Spleen (tissue), 7 donors: Measurements from ENCODE around the gene HORMAD2.

ENCODE experiments used
- POLR2A ChIP-seq, 3 donors: fragments of 450-650 bp; IDR thresholded peaks; one replicate each; pipeline ENCODE4 v1.5.1; 2017; ENCODE audit warnings: antibody characterized with exemption in 3 of 3, mild to moderate bottlenecking in 1 of 3
- POLR2AphosphoS5 ChIP-seq, 3 donors: sonication (generic); formaldehyde crosslinking; IDR thresholded peaks; one replicate each; pipeline ENCODE4 v1.5.1; 2017; ENCODE audit warnings: antibody characterized with exemption in 3 of 3
- TF ChIP-seq, protein P1 (sequence below), 11 experiments: fragments of 200-600 bp in 7 of 11; fragments of 450-650 bp in 4 of 11; sonication (generic) in 4 of 11; IDR thresholded peaks in 8 of 11; conservative IDR thresholded peaks in 3 of 11; 1 replicate in 7 of 11; 2 replicates in 4 of 11; pipeline versions ENCODE4 v1.4.0 to v1.8.0; 2016 to 2021; ENCODE audit warnings: antibody characterized with exemption in 11 of 11, inconsistent platforms in 4 of 11, mild to moderate bottlenecking in 1 of 11
- donor health status: DM: no; HTN: no; CAD: no; lungs with moderate emphysema.
- donor health status: DM: no; HTN: no; CAD: no.
- donor health status: DM: no; HTN: no; CAD: no.

DNA sequence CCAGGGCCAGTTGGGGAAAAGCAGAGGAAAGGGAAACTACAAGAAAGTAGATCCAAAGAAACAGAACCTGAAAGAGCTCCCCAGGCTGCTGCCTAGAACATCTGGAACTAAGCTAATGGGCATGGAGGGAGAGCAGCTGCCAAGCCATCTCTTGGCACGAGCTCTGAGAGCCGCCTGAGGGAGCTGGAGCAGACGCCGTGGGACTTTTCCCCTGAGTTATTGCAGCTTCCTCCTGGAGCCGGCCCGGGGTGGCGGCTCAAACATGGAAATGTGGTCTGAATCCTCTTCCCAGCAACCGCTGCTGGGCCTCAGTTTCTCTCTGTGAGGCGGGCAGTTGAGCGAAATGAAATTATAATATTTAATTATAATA lies 124.5 kb downstream of the HORMAD2 start:
- TF ChIP-seq, protein P1, sequence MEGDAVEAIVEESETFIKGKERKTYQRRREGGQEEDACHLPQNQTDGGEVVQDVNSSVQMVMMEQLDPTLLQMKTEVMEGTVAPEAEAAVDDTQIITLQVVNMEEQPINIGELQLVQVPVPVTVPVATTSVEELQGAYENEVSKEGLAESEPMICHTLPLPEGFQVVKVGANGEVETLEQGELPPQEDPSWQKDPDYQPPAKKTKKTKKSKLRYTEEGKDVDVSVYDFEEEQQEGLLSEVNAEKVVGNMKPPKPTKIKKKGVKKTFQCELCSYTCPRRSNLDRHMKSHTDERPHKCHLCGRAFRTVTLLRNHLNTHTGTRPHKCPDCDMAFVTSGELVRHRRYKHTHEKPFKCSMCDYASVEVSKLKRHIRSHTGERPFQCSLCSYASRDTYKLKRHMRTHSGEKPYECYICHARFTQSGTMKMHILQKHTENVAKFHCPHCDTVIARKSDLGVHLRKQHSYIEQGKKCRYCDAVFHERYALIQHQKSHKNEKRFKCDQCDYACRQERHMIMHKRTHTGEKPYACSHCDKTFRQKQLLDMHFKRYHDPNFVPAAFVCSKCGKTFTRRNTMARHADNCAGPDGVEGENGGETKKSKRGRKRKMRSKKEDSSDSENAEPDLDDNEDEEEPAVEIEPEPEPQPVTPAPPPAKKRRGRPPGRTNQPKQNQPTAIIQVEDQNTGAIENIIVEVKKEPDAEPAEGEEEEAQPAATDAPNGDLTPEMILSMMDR (IDR thresholded peaks at IDR 0.05 in 8 of 11, conservative IDR thresholded peaks at IDR 0.05 in 3 of 11): no peak
- TF ChIP-seq POLR2A (IDR thresholded peaks at IDR 0.05) (no peak), POLR2AphosphoS5 (IDR thresholded peaks at IDR 0.05) (no peak)
